PFSK-1 (cell line): ENCODE measurements around the gene HEXIM1.
A peak's percentile ranks its signal among the peaks of the same experiment; 100 is the strongest.

Source experiments
- FOXP2 ChIP-seq: optimal IDR thresholded peaks from 2 replicates; pipeline ENCODE3; 2011; ENCODE audit warnings: borderline replicate concordance, control low read depth, inconsistent platforms; ENCODE audit not compliant: insufficient read depth; ENCODE audit errors: extremely low read length, extremely low read depth
- POLR2AphosphoS5 ChIP-seq: IDR thresholded peaks from 2 replicates; pipeline ENCODE4 v1.6.1; 2012; ENCODE audit warnings: low read depth, mild to moderate bottlenecking, control low read depth, low read length, moderate library complexity
- SIN3A ChIP-seq: IDR thresholded peaks from 2 replicates; pipeline ENCODE4 v1.6.1; 2012; ENCODE audit warnings: mild to moderate bottlenecking, low read length, moderate library complexity, borderline replicate concordance; ENCODE audit not compliant: insufficient read depth
- TAF1 ChIP-seq: IDR thresholded peaks from 2 replicates; pipeline ENCODE4 v1.6.1; 2012; ENCODE audit warnings: low read length, control low read depth, borderline replicate concordance; ENCODE audit not compliant: insufficient read depth
- TF ChIP-seq, protein P1 (sequence below), 2 experiments: IDR thresholded peaks; 2 replicates each; pipeline versions ENCODE4 v1.6.1 to v1.8.0; 2011 to 2012; ENCODE audit warnings: low read depth in 2 of 2, low read length in 2 of 2, control low read depth in 1 of 2, inconsistent platforms in 1 of 2, mild to moderate bottlenecking in 1 of 2, moderate library complexity in 1 of 2; ENCODE audit not compliant: insufficient read depth in 1 of 2

HEXIM1 gene

DNA sequence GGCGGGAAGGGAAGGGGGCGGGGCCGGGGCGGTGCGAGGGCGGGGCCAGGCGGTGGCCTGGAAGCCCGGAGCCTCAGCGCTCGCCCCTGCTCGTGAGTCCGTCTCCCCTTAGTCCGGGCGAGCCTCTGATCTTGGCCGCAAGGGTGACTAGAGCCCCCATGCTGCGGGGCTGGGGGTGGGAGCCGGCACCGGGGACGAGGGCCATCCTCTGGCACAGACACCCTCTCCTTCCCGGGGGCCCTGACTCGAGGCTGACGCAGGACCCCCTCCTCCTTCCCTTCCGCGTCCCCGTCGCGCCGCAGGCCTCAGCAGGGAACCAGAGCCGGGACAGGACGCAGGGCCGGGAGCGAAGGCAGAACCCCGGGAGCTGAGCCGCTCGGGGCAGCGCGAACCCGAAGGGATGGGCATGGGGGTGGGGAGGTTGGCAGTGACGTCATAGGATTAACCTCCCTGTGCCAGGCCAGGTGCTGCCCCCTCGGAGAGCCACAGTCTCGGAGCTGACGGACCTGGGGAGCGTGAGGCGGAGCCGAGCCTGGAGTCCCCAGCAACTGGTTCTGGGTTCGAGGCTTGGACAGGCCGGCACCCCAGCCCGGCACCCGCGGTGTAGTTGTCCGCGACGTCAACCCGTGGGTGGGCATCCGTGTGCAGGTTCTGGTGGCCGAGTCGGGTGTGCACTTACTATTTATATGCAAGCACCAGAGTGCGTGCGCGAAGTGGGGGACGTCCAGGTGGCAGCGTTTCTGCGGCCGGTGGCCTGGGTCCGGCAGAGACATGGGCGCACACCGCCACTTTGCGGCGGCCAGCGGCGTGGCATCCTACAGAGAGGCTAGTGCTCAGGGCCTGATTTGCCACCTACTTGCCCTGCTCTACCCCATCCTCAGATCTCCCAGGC lies 15.5 kb upstream of the HEXIM1 start:
- TF ChIP-seq FOXP2: peak; percentile 56
- TF ChIP-seq SIN3A: no peak
- TF ChIP-seq POLR2AphosphoS5: peak; percentile 57; the same call in 1 of the 2 replicates

DNA sequence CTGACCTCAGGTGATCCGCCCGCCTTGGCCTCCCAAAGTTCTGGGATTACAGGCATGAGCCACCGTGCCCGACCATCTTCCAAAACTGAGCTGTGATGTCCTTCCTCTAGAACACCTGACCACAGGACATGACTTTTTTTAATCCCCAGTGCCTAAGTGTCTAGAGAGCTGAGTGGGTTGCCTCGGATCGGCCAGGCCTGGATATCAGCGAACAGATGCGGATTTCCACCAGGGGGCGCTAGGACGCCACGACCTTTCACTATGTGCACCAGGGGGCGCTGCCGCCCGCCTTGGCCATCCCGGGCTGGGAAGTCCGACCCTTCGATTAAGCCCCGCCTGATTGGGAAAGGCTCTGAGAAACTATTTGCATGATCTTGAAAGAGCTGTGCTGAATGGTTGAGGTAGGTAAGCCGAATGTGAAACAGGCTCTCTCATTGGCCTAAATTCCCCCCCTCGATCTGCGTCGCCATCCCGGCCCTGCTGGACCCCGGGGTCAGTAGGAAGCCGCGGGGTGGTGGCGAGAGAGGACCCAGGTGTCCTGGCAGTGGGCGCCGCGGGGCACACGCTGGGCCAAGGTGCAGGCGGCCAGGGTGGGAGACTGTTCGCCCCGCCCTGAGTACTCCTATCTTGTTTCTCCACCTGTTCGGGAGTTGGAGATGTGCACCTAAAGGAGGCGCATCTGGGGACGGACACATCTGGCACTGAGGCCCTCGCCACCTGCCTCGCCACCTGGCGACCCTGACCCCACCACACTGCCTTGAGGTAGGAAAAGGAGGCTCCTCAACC lies 12.9 kb upstream of the HEXIM1 start, which contains the start of gene ACBD4:
TSS of gene ACBD4 (plus strand) at position 496 of the 786 bp plus-strand sequence. CDS start 458 bp downstream, outside the sequence.
- no peak for TF ChIP-seq SIN3A
- TF ChIP-seq POLR2AphosphoS5: peak; percentile 78
- peak; percentile 89 for TF ChIP-seq FOXP2
- TF ChIP-seq, protein P1, sequence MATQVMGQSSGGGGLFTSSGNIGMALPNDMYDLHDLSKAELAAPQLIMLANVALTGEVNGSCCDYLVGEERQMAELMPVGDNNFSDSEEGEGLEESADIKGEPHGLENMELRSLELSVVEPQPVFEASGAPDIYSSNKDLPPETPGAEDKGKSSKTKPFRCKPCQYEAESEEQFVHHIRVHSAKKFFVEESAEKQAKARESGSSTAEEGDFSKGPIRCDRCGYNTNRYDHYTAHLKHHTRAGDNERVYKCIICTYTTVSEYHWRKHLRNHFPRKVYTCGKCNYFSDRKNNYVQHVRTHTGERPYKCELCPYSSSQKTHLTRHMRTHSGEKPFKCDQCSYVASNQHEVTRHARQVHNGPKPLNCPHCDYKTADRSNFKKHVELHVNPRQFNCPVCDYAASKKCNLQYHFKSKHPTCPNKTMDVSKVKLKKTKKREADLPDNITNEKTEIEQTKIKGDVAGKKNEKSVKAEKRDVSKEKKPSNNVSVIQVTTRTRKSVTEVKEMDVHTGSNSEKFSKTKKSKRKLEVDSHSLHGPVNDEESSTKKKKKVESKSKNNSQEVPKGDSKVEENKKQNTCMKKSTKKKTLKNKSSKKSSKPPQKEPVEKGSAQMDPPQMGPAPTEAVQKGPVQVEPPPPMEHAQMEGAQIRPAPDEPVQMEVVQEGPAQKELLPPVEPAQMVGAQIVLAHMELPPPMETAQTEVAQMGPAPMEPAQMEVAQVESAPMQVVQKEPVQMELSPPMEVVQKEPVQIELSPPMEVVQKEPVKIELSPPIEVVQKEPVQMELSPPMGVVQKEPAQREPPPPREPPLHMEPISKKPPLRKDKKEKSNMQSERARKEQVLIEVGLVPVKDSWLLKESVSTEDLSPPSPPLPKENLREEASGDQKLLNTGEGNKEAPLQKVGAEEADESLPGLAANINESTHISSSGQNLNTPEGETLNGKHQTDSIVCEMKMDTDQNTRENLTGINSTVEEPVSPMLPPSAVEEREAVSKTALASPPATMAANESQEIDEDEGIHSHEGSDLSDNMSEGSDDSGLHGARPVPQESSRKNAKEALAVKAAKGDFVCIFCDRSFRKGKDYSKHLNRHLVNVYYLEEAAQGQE (IDR thresholded peaks at IDR 0.05; ENCODE audit: insufficient read depth in 1 of 2, low read depth in 2 of 2, low read length in 2 of 2): no peak
- TF ChIP-seq TAF1: 0 out of 2 replicates have a peak, but pooled peaks have one; percentile 15

DNA sequence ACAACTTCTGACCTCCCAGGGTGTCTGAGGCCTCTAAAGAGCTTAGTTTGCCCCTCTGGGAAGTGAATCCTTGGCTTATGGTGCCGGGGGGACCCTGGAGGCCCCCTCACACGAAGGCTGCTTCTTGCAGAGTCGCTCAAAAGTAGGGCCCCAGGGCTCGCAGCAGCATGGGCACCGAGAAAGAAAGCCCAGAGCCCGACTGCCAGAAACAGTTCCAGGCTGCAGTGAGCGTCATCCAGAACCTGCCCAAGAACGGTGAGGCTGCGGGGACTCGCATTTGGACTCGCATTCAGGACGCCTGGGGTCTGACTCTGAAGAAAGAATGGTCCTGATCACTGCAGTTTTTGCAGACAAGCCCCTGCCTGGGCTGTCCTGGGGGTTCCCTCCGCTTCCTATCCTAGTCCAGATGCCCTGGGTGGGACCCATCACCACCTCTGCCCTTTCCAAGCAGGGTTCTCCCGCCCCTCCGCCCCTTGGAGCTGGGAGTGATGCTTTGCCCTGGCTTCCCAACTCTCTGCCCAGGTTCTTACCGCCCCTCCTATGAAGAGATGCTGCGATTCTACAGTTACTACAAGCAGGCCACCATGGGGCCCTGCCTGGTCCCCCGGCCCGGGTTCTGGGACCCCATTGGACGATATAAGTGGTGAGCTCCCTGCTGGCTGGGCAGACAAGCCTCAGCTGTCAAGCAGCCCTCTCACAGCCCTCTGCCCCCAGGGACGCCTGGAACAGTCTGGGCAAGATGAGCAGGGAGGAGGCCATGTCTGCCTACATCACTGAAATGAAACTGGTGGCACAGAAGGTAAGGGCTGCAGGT lies 12.1 kb upstream of the HEXIM1 start:
- TF ChIP-seq FOXP2 (no peak), SIN3A (no peak), TAF1 (no peak), POLR2AphosphoS5 (no peak)

DNA sequence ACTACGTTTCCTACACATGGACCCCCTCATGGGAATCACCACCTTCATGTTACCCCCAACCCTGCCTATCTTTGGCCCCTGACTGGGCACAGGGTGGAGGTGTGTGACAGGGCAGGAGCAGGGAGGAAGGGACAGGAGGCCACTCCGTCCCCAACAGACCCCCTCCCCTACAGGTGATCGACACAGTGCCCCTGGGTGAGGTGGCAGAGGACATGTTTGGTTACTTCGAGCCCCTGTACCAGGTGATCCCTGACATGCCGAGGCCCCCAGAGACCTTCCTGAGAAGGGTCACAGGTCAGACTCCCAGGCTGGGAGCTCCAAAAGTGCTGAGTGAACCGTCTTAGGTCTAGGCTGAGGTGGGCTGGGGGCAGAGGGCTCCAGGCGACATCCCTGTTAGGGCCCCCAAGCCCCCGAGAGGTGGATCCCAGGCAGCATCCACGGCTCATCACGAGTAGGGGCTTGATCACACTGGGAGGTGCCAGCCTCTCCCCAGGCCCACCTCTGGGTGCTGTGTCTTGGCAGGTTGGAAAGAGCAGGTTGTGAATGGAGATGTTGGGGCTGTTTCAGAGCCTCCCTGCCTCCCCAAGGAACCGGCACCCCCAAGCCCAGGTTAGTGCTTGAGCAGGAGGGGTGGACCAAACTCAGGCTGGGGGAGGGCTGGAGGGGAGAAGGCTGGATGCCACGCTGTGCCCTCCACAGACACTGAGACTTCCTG lies 11.3 kb upstream of the HEXIM1 start:
- TF ChIP-seq FOXP2 (no peak), TAF1 (no peak), POLR2AphosphoS5 (no peak), SIN3A (no peak)
- TF ChIP-seq, protein P1 (IDR thresholded peaks at IDR 0.05; ENCODE audit: insufficient read depth in 1 of 2, low read depth in 2 of 2, low read length in 2 of 2): no peak

DNA sequence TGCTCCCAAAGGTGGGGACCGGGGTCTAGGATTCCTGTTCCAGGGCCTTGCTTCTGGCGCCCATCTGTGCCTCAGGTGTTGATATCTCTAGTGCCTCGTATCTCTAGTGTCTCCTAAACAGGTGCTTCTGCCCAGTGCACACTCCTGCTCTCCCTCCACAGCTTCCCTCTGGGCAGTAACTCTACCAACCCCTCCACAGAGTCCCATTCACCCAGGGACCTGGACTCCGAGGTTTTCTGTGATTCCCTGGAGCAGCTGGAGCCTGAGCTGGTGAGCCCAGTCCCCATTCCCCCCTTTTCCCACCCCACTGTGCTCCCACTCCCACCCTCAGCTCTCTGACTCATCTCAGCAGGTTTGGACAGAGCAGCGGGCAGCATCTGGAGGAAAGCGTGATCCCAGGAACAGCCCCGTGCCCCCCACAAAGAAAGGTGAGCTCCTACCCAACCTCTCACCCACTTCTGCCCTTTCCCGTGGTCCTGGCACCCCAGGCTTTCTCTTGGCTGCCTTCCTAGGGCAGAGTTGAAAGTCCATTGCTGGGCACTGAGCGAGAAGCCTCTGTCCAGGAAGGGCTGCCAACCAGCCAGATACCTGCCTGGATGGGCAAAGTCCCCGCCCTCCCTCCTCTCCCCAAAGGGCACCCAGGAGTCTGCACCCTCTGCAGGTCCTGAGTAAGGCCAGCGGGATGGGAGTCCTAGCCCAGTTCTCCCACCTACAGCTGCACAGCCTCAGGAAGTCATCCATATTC lies 10.5 kb upstream of the HEXIM1 start:
- TF ChIP-seq SIN3A (no peak), TAF1 (no peak), POLR2AphosphoS5 (no peak), FOXP2 (no peak)
- TF ChIP-seq, protein P1 (IDR thresholded peaks at IDR 0.05; ENCODE audit: insufficient read depth in 1 of 2, low read depth in 2 of 2, low read length in 2 of 2): no peak
